Measurements from ENCODE around the gene PTPRN2.

PTPRN2 gene

GRCh38 chr7:158067219-158067930, 520.2 kb downstream of the PTPRN2 start:
- DNase-seq (ENCODE audit: low read depth), result no peak

- DNase-seq (ENCODE audit: low read depth), result no peak
These were observed 521.5 kb downstream of the PTPRN2 start for GRCh38 chr7:158066085-158066484.

GRCh38 chr7:158065340-158065739, 522.3 kb downstream of the PTPRN2 start:
- DNase-seq (ENCODE audit: low read depth), result no peak

GRCh38 chr7:158064631-158065030, 523.0 kb downstream of the PTPRN2 start:
- no peak for DNase-seq (ENCODE audit: low read depth)

- DNase-seq (ENCODE audit: low read depth), result no peak
These were observed 523.6 kb downstream of the PTPRN2 start for GRCh38 chr7:158063850-158064610.

GRCh38 chr7:158062661-158063060, 525.0 kb downstream of the PTPRN2 start:
- DNase-seq (ENCODE audit: low read depth), result no peak

GRCh38 chr7:158061884-158062656, 525.6 kb downstream of the PTPRN2 start:
- DNase-seq (ENCODE audit: low read depth), result no peak

GRCh38 chr7:158061026-158061630, 526.5 kb downstream of the PTPRN2 start:
- no peak for DNase-seq (ENCODE audit: low read depth)

GRCh38 chr7:158060216-158060615, 527.4 kb downstream of the PTPRN2 start:
- no peak for DNase-seq (ENCODE audit: low read depth)

GRCh38 chr7:158057446-158057845, 530.2 kb downstream of the PTPRN2 start:
- DNase-seq (ENCODE audit: low read depth), result no peak

GRCh38 chr7:158056761-158057160, 530.9 kb downstream of the PTPRN2 start:
- DNase-seq (ENCODE audit: low read depth), result no peak

- no peak for DNase-seq (ENCODE audit: low read depth)
These were observed 531.7 kb downstream of the PTPRN2 start for GRCh38 chr7:158055726-158056510.

- no peak for DNase-seq (ENCODE audit: low read depth)
These were observed 533.0 kb downstream of the PTPRN2 start for GRCh38 chr7:158054611-158055010.

- no peak for DNase-seq (ENCODE audit: low read depth)
These were observed 533.5 kb downstream of the PTPRN2 start for GRCh38 chr7:158054081-158054480.

GRCh38 chr7:158053183-158053915, 534.3 kb downstream of the PTPRN2 start:
- no peak for DNase-seq (ENCODE audit: low read depth)

- no peak for DNase-seq (ENCODE audit: low read depth)
These were observed 535.1 kb downstream of the PTPRN2 start for GRCh38 chr7:158052381-158053060.

GRCh38 chr7:158051776-158052175, 535.8 kb downstream of the PTPRN2 start:
- DNase-seq (ENCODE audit: low read depth), result no peak

- DNase-seq (ENCODE audit: low read depth), result no peak
These were observed 536.5 kb downstream of the PTPRN2 start for GRCh38 chr7:158050978-158051651.

- DNase-seq (ENCODE audit: low read depth), result no peak
These were observed 537.1 kb downstream of the PTPRN2 start for GRCh38 chr7:158050441-158050977.
